Measurements from ENCODE around the gene RREB1.

RREB1 gene

DNA sequence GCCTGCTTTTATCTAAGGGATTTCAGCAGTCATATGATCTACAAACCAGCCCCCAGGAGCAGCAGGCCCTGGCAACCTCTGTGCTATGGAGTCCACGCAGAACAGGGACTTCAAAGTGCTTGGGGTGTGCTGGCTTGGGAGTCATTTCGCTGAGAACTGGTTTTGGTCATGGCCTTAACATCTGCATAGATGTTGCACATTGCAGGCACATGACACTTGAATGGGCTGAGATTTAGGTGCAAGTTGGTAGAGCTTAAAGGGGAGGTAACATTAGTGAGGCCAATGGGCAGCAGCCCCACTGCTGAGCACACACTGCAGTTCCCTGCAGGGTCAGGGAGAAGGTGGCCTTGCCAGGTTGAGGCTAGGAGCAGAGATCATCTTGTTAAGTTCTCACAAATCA is 43.6 kb downstream of the RREB1 start:
- H3K4me1 ChIP-seq (ENCODE audit: insufficient read depth, low read length): peaks cover 20% of the 10 kb centered on the region

DNA sequence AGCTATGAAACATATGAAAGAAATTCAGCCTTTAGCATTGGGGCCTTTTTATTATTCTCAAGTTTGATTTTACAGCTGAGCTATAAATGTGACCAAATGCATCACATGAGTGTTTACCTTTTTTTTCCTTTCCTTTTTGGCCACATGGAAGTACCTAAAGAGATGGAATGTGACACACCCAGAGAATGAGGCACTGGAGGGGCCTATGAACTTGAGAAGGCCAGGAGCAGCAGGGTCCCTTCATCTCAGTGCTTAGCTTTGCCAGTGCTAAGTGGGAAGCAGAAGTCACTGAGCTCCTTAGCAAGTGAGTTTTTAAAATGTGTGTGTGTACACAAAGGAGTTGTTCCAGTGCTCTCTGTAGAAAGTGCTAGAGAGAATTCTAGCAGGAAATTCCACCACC is 44.7 kb downstream of the RREB1 start:
- Histone ChIP-seq H4K20me1 (ENCODE audit: insufficient read depth, low read length) (peaks cover 79% of the 10 kb centered on the region), H3K27me3 (ENCODE audit: insufficient read depth, low read length, poor library complexity) (no peaks in the 10 kb centered on the region), H3K79me2 (ENCODE audit: insufficient read depth, low read length) (peaks cover 98% of the 10 kb centered on the region), H3K9me3 (ENCODE audit: insufficient read depth, low read length, severe bottlenecking) (no peaks in the 10 kb centered on the region), H3K4me3 (ENCODE audit: low read depth in 1 of 2, low read length in 2 of 2) (no peak overlapping the region), H3K9ac (ENCODE audit: low read depth, low read length) (no peak overlapping the region), H3K4me2 (ENCODE audit: insufficient read depth, low read length) (no peak overlapping the region), H2AFZ (ENCODE audit: low read depth, low read length) (no peak overlapping the region), H3K4me1 (ENCODE audit: insufficient read depth, low read length) (peaks cover 13% of the 10 kb centered on the region), H3K36me3 (ENCODE audit: insufficient read depth, low read length) (peaks cover 6% of the 10 kb centered on the region; the same call in 1 of the 2 replicates), H3K27ac (ENCODE audit: low read length) (no peak overlapping the region)
- TF ChIP-seq, protein P1, sequence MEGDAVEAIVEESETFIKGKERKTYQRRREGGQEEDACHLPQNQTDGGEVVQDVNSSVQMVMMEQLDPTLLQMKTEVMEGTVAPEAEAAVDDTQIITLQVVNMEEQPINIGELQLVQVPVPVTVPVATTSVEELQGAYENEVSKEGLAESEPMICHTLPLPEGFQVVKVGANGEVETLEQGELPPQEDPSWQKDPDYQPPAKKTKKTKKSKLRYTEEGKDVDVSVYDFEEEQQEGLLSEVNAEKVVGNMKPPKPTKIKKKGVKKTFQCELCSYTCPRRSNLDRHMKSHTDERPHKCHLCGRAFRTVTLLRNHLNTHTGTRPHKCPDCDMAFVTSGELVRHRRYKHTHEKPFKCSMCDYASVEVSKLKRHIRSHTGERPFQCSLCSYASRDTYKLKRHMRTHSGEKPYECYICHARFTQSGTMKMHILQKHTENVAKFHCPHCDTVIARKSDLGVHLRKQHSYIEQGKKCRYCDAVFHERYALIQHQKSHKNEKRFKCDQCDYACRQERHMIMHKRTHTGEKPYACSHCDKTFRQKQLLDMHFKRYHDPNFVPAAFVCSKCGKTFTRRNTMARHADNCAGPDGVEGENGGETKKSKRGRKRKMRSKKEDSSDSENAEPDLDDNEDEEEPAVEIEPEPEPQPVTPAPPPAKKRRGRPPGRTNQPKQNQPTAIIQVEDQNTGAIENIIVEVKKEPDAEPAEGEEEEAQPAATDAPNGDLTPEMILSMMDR (IDR thresholded peaks at IDR 0.05; ENCODE audit: borderline replicate concordance, extremely low read depth, low read length, poor library complexity, severe bottlenecking): no peak
- TF ChIP-seq EZH2 (IDR thresholded peaks at IDR 0.05; ENCODE audit: borderline replicate concordance, low read depth, low read length, severe bottlenecking): no peak
- no peak for ATAC-seq (ENCODE audit: insufficient read depth, low read depth)
- no peak for DNase-seq

More for the DNA sequence above, 43.6 kb downstream of the RREB1 start:
- H3K9me3 ChIP-seq (ENCODE audit: insufficient read depth, low read length, severe bottlenecking): no peaks in the 10 kb centered on the region
- H3K4me2 ChIP-seq (ENCODE audit: insufficient read depth, low read length): no peak overlapping the region
- no peak overlapping the region for H3K27ac ChIP-seq (ENCODE audit: low read length)
- H4K20me1 ChIP-seq (ENCODE audit: insufficient read depth, low read length): peaks cover 81% of the 10 kb centered on the region
- no peak for TF ChIP-seq EZH2 (IDR thresholded peaks at IDR 0.05; ENCODE audit: borderline replicate concordance, low read depth, low read length, severe bottlenecking)
- TF ChIP-seq, protein P1 (IDR thresholded peaks at IDR 0.05; ENCODE audit: borderline replicate concordance, extremely low read depth, low read length, poor library complexity, severe bottlenecking): no peak
- H3K27me3 ChIP-seq (ENCODE audit: insufficient read depth, low read length, poor library complexity): no peaks in the 10 kb centered on the region
- H2AFZ ChIP-seq (ENCODE audit: low read depth, low read length): no peak overlapping the region
- no peak overlapping the region for H3K9ac ChIP-seq (ENCODE audit: low read depth, low read length)
- DNase-seq (no peak), ATAC-seq (ENCODE audit: insufficient read depth, low read depth) (no peak)
- peaks cover 98% of the 10 kb centered on the region for H3K79me2 ChIP-seq (ENCODE audit: insufficient read depth, low read length)
- H3K36me3 ChIP-seq (ENCODE audit: insufficient read depth, low read length): peaks cover 6% of the 10 kb centered on the region; the same call in 1 of the 2 replicates
- no peak overlapping the region for H3K4me3 ChIP-seq (ENCODE audit: low read depth in 1 of 2, low read length in 2 of 2)

DNA sequence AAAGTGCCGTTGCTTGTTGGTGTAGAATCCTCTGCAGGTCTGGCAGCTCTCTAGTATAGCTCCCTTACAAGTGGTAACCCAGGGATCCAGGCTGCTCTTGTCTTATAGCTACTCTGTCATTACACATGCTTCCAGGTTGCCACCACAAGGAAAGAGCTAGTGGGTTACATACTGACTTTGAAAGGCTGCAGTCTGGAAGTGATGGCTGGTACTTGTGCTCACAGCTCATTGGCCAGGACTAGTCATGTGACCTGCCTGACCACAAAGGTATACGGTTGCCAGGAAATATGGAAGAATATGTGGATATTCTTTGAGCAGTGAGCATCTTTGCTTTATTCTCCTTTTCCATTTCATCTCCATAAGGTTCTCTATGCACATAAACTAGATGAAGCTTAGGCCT is 46.0 kb downstream of the RREB1 start:
- Histone ChIP-seq H3K79me2 (ENCODE audit: insufficient read depth, low read length) (peaks cover 97% of the 10 kb centered on the region), H3K4me3 (ENCODE audit: low read depth in 1 of 2, low read length in 2 of 2) (no peak overlapping the region), H3K9me3 (ENCODE audit: insufficient read depth, low read length, severe bottlenecking) (no peaks in the 10 kb centered on the region), H3K9ac (ENCODE audit: low read depth, low read length) (no peak overlapping the region), H3K4me2 (ENCODE audit: insufficient read depth, low read length) (no peak overlapping the region), H3K4me1 (ENCODE audit: insufficient read depth, low read length) (peaks cover 13% of the 10 kb centered on the region), H3K27me3 (ENCODE audit: insufficient read depth, low read length, poor library complexity) (no peaks in the 10 kb centered on the region), H3K36me3 (ENCODE audit: insufficient read depth, low read length) (peaks cover 6% of the 10 kb centered on the region; the same call in 1 of the 2 replicates), H3K27ac (ENCODE audit: low read length) (no peak overlapping the region), H2AFZ (ENCODE audit: low read depth, low read length) (no peak overlapping the region), H4K20me1 (ENCODE audit: insufficient read depth, low read length) (peaks cover 80% of the 10 kb centered on the region)
- TF ChIP-seq EZH2 (IDR thresholded peaks at IDR 0.05; ENCODE audit: borderline replicate concordance, low read depth, low read length, severe bottlenecking): no peak
- TF ChIP-seq, protein P1 (IDR thresholded peaks at IDR 0.05; ENCODE audit: borderline replicate concordance, extremely low read depth, low read length, poor library complexity, severe bottlenecking): no peak
- DNase-seq: no peak
- peak; percentile 39; the same call in 1 of the 3 replicates for ATAC-seq (ENCODE audit: insufficient read depth, low read depth)
